Endothelial cell of umbilical vein (primary cell): ENCODE measurements around the gene NRF1. TPM values are rescaled to one million over a fixed set of nuclear protein-coding genes. Genes with fewer than 3 reads are reported as not detected.

Source experiments
- BruUV-seq: library from RNA; stranded (reverse); fragments of 400-500 nt; replicated peaks from 2 replicates; lab custom pipeline; 2021; lab: Mats Ljungman, UMichigan
- CTCF ChIA-PET: fragments of 300-600, 350-600 bp; sonication (Branson Sonifier 250); formaldehyde crosslinking; loops from one replicate; lab custom pipeline; 2021; ENCODE audit warnings: antibody characterized with exemption, inconsistent platforms; lab: Charles Lee
- POLR2A ChIA-PET: fragments of 300-600, 350-600 bp; sonication (Branson Sonifier 250); formaldehyde crosslinking; loops from one replicate; lab custom pipeline; 2021; ENCODE audit warnings: antibody characterized with exemption, inconsistent platforms; lab: Charles Lee
- DNase-seq: peaks from one replicate; pipeline ENCODE4 v3.0.0-alpha.2; 2011; ENCODE audit warnings: low read depth, low spot score
- FAIRE-seq: peaks from 2 replicates; lab custom pipeline; 2011; peaks lifted over from hg19 to GRCh38; lab: Jason Lieb, UNC
- H2AFZ ChIP-seq: 2 replicates; pipeline ENCODE4 v1.6.0; 2012; ENCODE audit warnings: low read depth, low read length, control low read depth, inconsistent platforms
- H3K27ac ChIP-seq: 2 replicates; pipeline ENCODE4 v1.5.1; 2011; ENCODE audit warnings: low read depth, mild to moderate bottlenecking, control low read depth, low read length, moderate library complexity; ENCODE audit not compliant: insufficient read depth
- H3K27me3 ChIP-seq, 2 experiments: 2 replicates each; pipeline versions ENCODE4 v1.6.0 to v1.6.1; 2011; ENCODE audit warnings: low read length in 2 of 2, mixed read lengths in 1 of 2; ENCODE audit not compliant: control insufficient read depth in 2 of 2, insufficient read depth in 2 of 2
- H3K36me3 ChIP-seq, 2 experiments: 2 replicates in 1 of 2; 3 replicates in 1 of 2; pipeline ENCODE4 v1.5.1; 2011; ENCODE audit warnings: low read length in 2 of 2, mild to moderate bottlenecking in 1 of 2, moderate library complexity in 1 of 2; ENCODE audit not compliant: control insufficient read depth in 2 of 2, insufficient read depth in 2 of 2; ENCODE audit errors: extremely low read depth in 1 of 2
- H3K4me1 ChIP-seq: 3 replicates; pipeline ENCODE4 v1.5.1; 2011; ENCODE audit warnings: mild to moderate bottlenecking, low read length; ENCODE audit not compliant: control insufficient read depth, insufficient read depth; ENCODE audit errors: extremely low read depth
- H3K4me2 ChIP-seq: 2 replicates; pipeline ENCODE4 v1.6.1; 2011; ENCODE audit warnings: low read length, control low read depth, mixed read lengths; ENCODE audit not compliant: insufficient read depth
- H3K4me3 ChIP-seq, 3 experiments: fragments of 200-600 bp in 1 of 3; sonication (generic), shearing (Covaris generic) in 1 of 3; replicated peaks in 1 of 3; 2 replicates each; pipeline ENCODE4 v1.5.1; 2011 to 2016; ENCODE audit warnings: control low read depth in 3 of 3, low read length in 3 of 3, mild to moderate bottlenecking in 2 of 3, inconsistent platforms in 1 of 3, low read depth in 1 of 3, moderate library complexity in 1 of 3; ENCODE audit not compliant: insufficient read depth in 1 of 3
- H3K79me2 ChIP-seq: 2 replicates; pipeline ENCODE4 v1.6.0; 2012; ENCODE audit warnings: low read length, inconsistent platforms; ENCODE audit not compliant: control insufficient read depth, insufficient read depth
- H3K9ac ChIP-seq: replicated peaks from 2 replicates; pipeline ENCODE3; 2011; ENCODE audit warnings: low read length, control low read depth; ENCODE audit not compliant: insufficient read depth; ENCODE audit errors: extremely low read depth
- H3K9me1 ChIP-seq: replicated peaks from 3 replicates; pipeline ENCODE4 v1.6.0; 2011; ENCODE audit warnings: mild to moderate bottlenecking, low read length; ENCODE audit not compliant: control insufficient read depth, insufficient read depth; ENCODE audit errors: extremely low read depth
- H3K9me3 ChIP-seq: replicated peaks from 2 replicates; pipeline ENCODE4 v1.5.1; 2012; ENCODE audit warnings: low read length, inconsistent platforms; ENCODE audit not compliant: control insufficient read depth, insufficient read depth
- H4K20me1 ChIP-seq: replicated peaks from 2 replicates; pipeline ENCODE3; 2011; ENCODE audit warnings: mild to moderate bottlenecking, low read length; ENCODE audit not compliant: control insufficient read depth, insufficient read depth; ENCODE audit errors: extremely low read depth
- CTCF ChIP-seq, 2 donors: IDR thresholded peaks; 1 replicate in 1 of 2; 2 replicates in 1 of 2; pipeline ENCODE4 v1.5.1; 2011; ENCODE audit warnings: low read length in 2 of 2, mild to moderate bottlenecking in 2 of 2, moderate library complexity in 2 of 2, control low read depth in 1 of 2, inconsistent platforms in 1 of 2, low read depth in 1 of 2; ENCODE audit not compliant: insufficient read depth in 1 of 2; ENCODE audit errors: extremely low read depth in 1 of 2
- EZH2 ChIP-seq: IDR thresholded peaks from 2 replicates; pipeline ENCODE4 v1.6.1; 2012; ENCODE audit warnings: borderline replicate concordance, low read depth, mild to moderate bottlenecking, moderate library complexity, low read length, inconsistent platforms; ENCODE audit not compliant: severe bottlenecking
- FOS ChIP-seq: IDR thresholded peaks from 2 replicates; pipeline ENCODE4 v1.6.1; 2011; ENCODE audit warnings: mild to moderate bottlenecking, low read length, moderate library complexity, borderline replicate concordance; ENCODE audit not compliant: insufficient read depth
- GATA2 ChIP-seq: IDR thresholded peaks from 2 replicates; pipeline ENCODE4 v1.7.0; 2011; ENCODE audit warnings: low read depth, mild to moderate bottlenecking, moderate library complexity, mixed read lengths, low read length; ENCODE audit not compliant: insufficient read length, insufficient read depth
- JUN ChIP-seq: IDR thresholded peaks from 2 replicates; pipeline ENCODE4 v1.6.1; 2011; ENCODE audit warnings: borderline replicate concordance, low read depth; ENCODE audit not compliant: insufficient read length, insufficient read depth
- MAX ChIP-seq: IDR thresholded peaks from 2 replicates; pipeline ENCODE4 v1.6.1; 2011; ENCODE audit not compliant: insufficient read depth, insufficient read length
- MYC ChIP-seq: IDR thresholded peaks from one replicate; pipeline ENCODE4 v1.6.1; 2011; ENCODE audit warnings: mild to moderate bottlenecking, low read depth, low read length
- POLR2A ChIP-seq: IDR thresholded peaks from 2 replicates; pipeline ENCODE4 v1.6.1; 2012; ENCODE audit warnings: low read depth, mild to moderate bottlenecking, control low read depth, low read length
- POLR2AphosphoS5 ChIP-seq: IDR thresholded peaks from 2 replicates; pipeline ENCODE4 v1.6.1; 2012; ENCODE audit warnings: low read depth, mild to moderate bottlenecking, control low read depth, low read length, moderate library complexity; ENCODE audit not compliant: insufficient read depth
- dilution Hi-C: fragments of 300-500 bp; cut with MboI; formaldehyde crosslinking; loops from one replicate; pipeline ENCODE4 v1.15.0; 2019; ENCODE audit warnings: low sequenced_read_pairs; ENCODE audit not compliant: extremely low pct_ligation_motif_present
- intact Hi-C: fragments of 100-400 bp; cut with micrococcal nuclease; formaldehyde crosslinking; loops from one replicate; pipeline ENCODE4 v1.10.0; 2022
- polyA plus RNA-seq, 4 experiments: library from polyadenylated mRNA; depleted of rRNA in 3 of 4; stranded (reverse) in 3 of 4; unstranded in 1 of 4; fragments of >200 nt; gene quantifications; 2 replicates each; pipeline versions ENCODE4 v1.2.1 to v1.2.3, GENCODE V29; 2011 to 2012; ENCODE audit warnings: missing spikeins in 1 of 4
- total RNA-seq: library from RNA; stranded (reverse); gene quantifications from 2 replicates; pipeline ENCODE4 v1.2.3, GENCODE V29; 2021

Gene NRF1
- total and polyA plus RNA-seq, 2 donors (not counting 3 experiments of a cell fraction or from before 2014, with no cell fraction given) = 14.6 to 20.3 TPM

- H3K9me1 ChIP-seq = no peaks in the 10 kb centered on the region
- no peaks in the 10 kb centered on the region for H4K20me1 ChIP-seq
- H3K4me3 ChIP-seq = no peak overlapping the region
- no peak overlapping the region for H2AFZ ChIP-seq
- no peaks in the 10 kb centered on the region for H3K79me2 ChIP-seq
- intact Hi-C loops = no loop called here
- H3K4me2 ChIP-seq = no peak overlapping the region
- BruUV-seq = no TSS peak
- H3K27me3 ChIP-seq = no peaks in the 10 kb centered on the region
- H3K27ac ChIP-seq = no peak overlapping the region
- peaks cover 3% of the 10 kb centered on the region for H3K9me3 ChIP-seq
- TF ChIP-seq POLR2A (no peak), CTCF (IDR thresholded peaks at IDR 0.05; ENCODE audit: extremely low read depth in 1 of 2, insufficient read depth in 1 of 2, low read depth in 1 of 2, low read length in 2 of 2) (no peak), MAX (no peak), GATA2 (no peak), MYC (no peak), EZH2 (no peak), FOS (no peak), POLR2AphosphoS5 (no peak), JUN (no peak)
- DNase-seq (no peak), FAIRE-seq (no peak)
- CTCF ChIA-PET = no interaction called here
- peaks cover 8% of the 10 kb centered on the region for H3K4me1 ChIP-seq
- no peaks in the 10 kb centered on the region for H3K36me3 ChIP-seq
- POLR2A ChIA-PET = no interaction called here
- H3K9ac ChIP-seq = no peak overlapping the region
- dilution Hi-C loops = no loop called here
Observed at GRCh38 chr7:129576138-129576537, 35.4 kb upstream of the NRF1 start.
